Cerebellar nuclear complex (tissue), 1 donor: Measurements from ENCODE around the gene FAM78B.
A peak's percentile ranks its signal among the peaks of the same experiment; 100 is the strongest.

ENCODE experiments used
- DNase-seq, 2 experiments: peaks; one replicate each; lab custom pipeline; 2025; lab: John Stamatoyannopoulos, UW

Gene FAM78B

GRCh38 chr1:166120281-166120680 lies 46.5 kb downstream of the FAM78B start:
- DNase-seq, result no peak

GRCh38 chr1:166119471-166119965 lies 47.3 kb downstream of the FAM78B start:
- no peak for DNase-seq

- DNase-seq, result no peak
Measured at GRCh38 chr1:166117776-166118175, 49.0 kb downstream of the FAM78B start.

GRCh38 chr1:166116026-166116425 lies 50.8 kb downstream of the FAM78B start:
- no peak for DNase-seq

- DNase-seq, result no peak
Measured at GRCh38 chr1:166114419-166114818, 52.4 kb downstream of the FAM78B start.

- no peak for DNase-seq
Measured at GRCh38 chr1:166113630-166114029, 53.2 kb downstream of the FAM78B start.

GRCh38 chr1:166113031-166113430 lies 53.8 kb downstream of the FAM78B start:
- no peak for DNase-seq

- DNase-seq, result no peak
Measured at GRCh38 chr1:166112425-166112824, 54.4 kb downstream of the FAM78B start.

- DNase-seq, result no peak
Measured at GRCh38 chr1:166111430-166111829, 55.4 kb downstream of the FAM78B start.

- DNase-seq, result no peak
Measured at GRCh38 chr1:166090244-166090643, 76.6 kb downstream of the FAM78B start.

GRCh38 chr1:166089804-166090203 lies 77.0 kb downstream of the FAM78B start:
- DNase-seq, result no peak

- DNase-seq, result no peak
Measured at GRCh38 chr1:166088572-166088955, 78.2 kb downstream of the FAM78B start.

GRCh38 chr1:166087734-166088571 lies 78.8 kb downstream of the FAM78B start:
- DNase-seq, result peak in 1 of 2 experiments; percentile 11

- DNase-seq, result no peak
Measured at GRCh38 chr1:166086113-166086883, 80.5 kb downstream of the FAM78B start.

- no peak for DNase-seq
Measured at GRCh38 chr1:166084613-166085012, 82.2 kb downstream of the FAM78B start.

GRCh38 chr1:166083887-166084286 lies 82.9 kb downstream of the FAM78B start:
- no peak for DNase-seq

- no peak for DNase-seq
Measured at GRCh38 chr1:166082601-166083000, 84.2 kb downstream of the FAM78B start.

- no peak for DNase-seq
Measured at GRCh38 chr1:166080967-166081870, 85.6 kb downstream of the FAM78B start.

- DNase-seq, result no peak
Measured at GRCh38 chr1:166080277-166080966, 86.4 kb downstream of the FAM78B start.

- DNase-seq, result no peak
Measured at GRCh38 chr1:166079276-166079675, 87.5 kb downstream of the FAM78B start.

- DNase-seq, result no peak
Measured at GRCh38 chr1:166073489-166073888, 93.3 kb downstream of the FAM78B start.
